Hematopoietic multipotent progenitor cell treated with erythropoietin and hydrocortisone succinate and interleukin-3 and kit ligand, for 6 days (in vitro differentiated cells): ENCODE measurements around the gene TMEM97.
A peak's percentile ranks its signal among the peaks of the same experiment; 100 is the strongest.
"Not testable (repeated sequence)": the region's sequence is repeated elsewhere in the genome, so short reads cannot be mapped to it uniquely, and the experiment has no call there.

Source experiments
- DNase-seq: peaks from one replicate; pipeline ENCODE4 v3.0.0-alpha.2; 2015

The TMEM97 gene

DNA sequence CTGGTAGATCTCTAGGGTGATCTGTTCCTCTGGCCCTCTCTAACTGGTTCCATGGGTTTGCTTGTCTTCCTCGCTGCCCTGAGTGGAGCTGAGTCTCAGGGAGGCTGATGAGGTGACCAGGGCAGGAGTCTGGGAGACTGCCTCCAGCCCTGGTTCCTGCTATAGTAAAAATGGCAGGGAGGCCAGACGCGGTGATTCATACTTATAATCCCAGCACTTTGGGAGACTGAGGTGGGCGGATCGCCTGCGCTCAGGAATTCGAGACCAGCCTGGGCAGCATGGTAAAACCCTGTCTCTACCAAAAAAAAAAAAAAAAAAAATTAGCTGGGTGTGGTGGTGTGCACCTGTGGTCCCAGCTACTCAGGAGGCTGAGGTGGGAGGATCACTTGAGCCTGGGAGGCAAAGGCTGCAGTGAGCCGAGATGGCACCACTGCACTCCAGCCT, 19.8 kb downstream of the TMEM97 start:
- DNase-seq, result not testable (repeated sequence)

DNA sequence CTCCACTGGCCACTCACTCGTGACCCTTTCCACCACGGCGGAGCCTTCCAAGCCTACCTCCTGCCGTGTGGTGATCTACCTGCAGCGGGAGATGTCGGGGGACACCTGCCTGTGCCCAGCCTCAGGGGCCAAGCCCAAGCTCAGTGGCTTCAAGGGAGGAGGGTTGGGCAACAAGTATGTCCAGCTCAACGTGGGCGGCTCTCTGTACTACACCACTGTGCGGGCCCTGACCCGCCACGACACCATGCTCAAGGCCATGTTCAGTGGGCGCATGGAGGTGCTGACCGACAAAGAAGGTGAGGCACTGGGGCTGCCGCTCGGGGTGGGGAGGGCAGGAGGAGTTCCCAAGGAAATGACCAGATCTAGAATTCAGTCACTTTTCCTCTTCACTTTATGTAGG, 20.4 kb downstream of the TMEM97 start:
- no peak for DNase-seq

GRCh38 chr17:28340374-28340773, 21.4 kb downstream of the TMEM97 start:
- DNase-seq, result no peak

DNA sequence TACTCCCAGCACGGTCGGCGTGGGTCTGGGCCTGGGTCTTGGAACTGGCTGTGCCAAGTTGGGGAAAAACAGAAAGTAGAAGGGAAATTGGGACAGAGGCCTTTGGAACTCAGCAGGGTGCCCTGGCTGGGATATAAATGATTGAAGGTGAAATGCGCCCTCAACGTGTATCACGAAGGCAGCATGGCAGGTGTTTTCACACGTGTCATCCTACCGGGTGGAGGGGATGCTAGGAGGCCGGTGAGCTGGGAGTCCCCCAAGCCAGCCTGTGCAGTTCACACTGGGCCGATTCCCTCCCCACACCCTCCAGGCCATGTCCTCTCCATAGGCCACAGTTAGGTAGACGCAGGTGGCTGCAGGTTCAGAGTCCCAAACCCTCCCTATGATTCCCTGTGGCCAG, 22.5 kb downstream of the TMEM97 start:
- DNase-seq, result no peak

- DNase-seq, result no peak
Measured at GRCh38 chr17:28342313-28342712, 23.3 kb downstream of the TMEM97 start.

DNA sequence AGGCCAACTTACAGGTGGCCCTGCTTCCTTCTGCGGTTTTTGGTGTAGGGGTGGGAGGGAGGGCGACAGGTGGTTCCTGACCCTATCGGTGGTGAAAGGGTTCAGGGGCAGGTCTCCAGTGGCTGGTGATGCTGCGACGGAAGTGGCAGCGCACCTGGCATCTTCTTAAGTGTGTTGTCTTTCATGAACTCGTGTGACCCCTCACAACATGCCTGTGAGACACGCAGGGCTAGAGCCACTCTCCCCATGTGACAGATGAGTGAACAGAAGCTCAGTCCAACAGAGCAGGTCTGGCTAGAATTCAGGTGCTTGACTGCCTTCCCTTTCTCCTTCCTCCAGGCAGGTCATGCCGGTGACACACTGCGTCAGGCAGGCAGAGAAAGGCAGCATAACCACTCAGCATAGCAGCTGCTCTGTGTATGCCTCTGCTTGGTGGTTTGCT, 24.5 kb downstream of the TMEM97 start:
- DNase-seq, result no peak

- no peak for DNase-seq
Measured at GRCh38 chr17:28344011-28344410, 25.0 kb downstream of the TMEM97 start.

- no peak for DNase-seq
Measured at GRCh38 chr17:28344435-28344901, 25.5 kb downstream of the TMEM97 start.

DNA sequence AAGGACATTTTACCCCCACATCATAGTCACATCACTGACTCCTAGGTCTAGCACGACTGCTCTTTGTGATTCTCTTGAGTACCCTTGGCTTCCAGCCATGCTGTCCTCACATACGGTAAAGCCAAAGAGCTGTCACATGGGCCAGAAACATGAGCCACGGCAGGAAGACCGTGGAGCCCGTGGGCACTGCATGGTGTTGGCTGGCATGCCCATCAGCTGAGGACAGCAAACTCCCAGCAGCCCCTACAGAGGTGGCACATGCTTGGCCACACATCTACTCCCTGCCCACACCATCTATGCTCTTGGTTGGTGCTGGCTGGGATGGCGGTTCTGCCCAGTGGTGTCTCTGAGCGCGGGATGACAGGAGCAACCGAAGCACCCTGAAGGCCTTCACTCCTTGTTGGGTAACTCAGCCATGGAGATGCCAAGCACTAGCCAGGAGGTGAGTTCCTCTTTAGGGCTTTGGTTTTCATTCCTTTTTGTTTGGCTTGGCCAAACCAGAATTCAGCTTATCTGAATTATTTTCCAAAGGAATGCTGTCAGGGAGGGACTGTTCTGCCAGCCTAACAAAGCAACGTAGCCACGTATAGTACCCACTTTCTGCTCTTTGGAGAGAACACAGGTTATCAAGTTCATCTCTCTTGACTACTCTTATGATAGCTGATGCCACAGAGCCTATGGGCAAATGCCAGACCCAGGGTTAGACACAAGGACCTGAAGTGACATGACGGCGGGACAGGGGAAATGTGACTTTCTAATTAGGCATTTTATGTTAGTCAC, 26.6 kb downstream of the TMEM97 start:
- DNase-seq, result no peak

DNA sequence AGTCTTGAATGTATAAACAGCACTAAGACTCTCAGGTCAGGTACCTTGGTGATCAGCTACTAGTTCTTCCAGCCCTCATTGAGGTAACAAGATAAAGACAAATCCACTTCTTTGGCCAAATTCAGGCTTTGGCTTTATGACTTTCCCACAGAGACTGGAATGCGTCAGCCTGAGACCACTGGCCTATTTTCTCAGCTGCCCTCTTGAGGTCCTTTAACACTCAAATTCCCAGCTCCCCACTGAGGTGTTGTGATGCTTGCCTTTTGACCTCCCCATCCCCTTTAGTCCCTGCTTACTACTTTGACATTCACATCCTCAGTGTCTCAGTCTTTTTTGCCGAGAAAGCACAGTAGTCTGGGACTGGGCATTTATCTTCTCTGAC, 27.2 kb downstream of the TMEM97 start:
- DNase-seq, result no peak

GRCh38 chr17:28346746-28347246, 27.8 kb downstream of the TMEM97 start:
- DNase-seq, result peak; percentile 41

GRCh38 chr17:28347261-28347891, 28.4 kb downstream of the TMEM97 start:
- no peak for DNase-seq

DNA sequence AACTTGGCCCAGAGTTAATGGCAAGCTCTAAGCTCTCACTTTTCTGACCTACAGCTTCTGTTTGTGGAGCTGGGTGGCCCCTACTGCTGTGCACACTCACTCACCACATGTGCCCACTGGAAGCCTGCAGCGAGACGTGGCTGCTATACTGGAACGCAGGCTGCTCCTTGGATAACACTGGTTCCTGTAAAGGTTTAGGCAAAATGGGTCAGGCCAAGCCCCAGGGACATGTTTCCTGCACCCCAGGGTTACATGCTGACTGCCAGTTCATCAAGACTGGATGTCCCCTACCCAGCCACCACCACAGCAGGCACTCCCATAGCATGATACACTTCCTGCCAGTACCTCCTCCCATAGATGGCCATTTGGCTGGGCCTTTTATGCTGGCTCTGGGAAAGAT, 30.0 kb downstream of the TMEM97 start:
- DNase-seq, result no peak

DNA sequence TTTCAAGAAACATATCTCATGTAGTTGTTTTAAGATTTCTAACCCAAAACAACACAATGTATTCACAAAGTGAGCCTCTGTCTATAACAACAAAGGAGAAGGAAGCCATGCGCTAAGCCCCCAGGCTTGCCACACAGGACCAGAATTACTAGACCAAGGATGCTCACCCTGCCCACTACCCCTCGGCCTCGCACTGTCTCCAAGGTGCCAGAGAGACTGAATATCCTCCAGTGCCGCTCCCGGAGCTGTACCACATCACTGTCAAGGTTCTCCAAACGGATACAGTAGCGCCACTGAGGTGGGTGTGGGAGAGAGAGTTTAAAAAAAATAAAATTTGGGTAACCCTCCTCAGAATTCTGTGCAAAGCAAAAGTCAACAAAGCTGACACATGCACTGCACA, 31.3 kb downstream of the TMEM97 start:
- DNase-seq, result no peak

GRCh38 chr17:28357061-28357900, 38.3 kb downstream of the TMEM97 start, which contains the start of gene POLDIP2:
TSS of gene POLDIP2 (minus strand) at chr17:28357527. CDS start at chr17:28357448, 79 bp downstream.
- peak; percentile 97 for DNase-seq

- DNase-seq, result no peak
Measured at GRCh38 chr17:28357901-28358197, 38.8 kb downstream of the TMEM97 start.

GRCh38 chr17:28363186-28363585, 44.2 kb downstream of the TMEM97 start:
- DNase-seq, result no peak

GRCh38 chr17:28363776-28364650, 45.0 kb downstream of the TMEM97 start:
- DNase-seq, result no peak

DNA sequence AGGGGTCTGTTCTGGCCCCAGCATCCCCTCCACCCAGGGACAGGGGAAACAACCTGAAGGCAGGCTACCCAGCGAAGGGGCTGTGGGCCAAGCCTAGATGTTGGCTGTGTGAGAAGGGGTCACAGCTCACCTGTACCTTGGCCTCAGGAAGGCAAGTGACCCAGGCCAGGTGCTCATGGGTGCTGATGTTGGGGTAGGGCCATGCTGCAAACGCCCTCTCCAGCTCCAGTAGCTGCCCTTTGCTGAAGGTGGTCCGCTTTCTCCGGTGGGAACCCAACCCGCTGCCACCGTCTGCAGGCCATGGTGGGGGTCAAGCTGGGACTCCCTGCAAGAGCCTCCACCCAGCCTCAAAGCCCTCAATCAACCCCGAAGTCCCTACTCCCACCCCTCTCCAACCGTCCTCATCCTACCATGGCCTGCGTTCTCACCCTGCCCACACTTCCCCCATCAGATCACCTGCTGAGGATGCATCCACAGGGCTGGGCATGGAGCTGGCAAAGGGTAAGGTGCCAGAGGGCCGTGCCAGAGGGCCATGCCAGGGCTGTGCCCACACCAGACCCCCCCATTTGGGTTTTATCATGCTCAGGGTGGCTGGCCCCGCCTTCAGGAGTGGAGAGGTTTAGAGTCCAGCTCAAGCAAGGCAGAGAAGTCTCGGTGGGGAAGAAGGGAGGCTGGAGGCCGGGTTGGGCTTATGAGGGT, 45.8 kb downstream of the TMEM97 start, which contains the start of gene SEBOX:
Gene SEBOX, minus strand, starts transcription at position 535 of the 699 bp plus-strand sequence. Its CDS starts 48 bp downstream, at position 487.
- DNase-seq, result no peak

GRCh38 chr17:28365487-28365886, 46.5 kb downstream of the TMEM97 start:
- DNase-seq, result no peak

DNA sequence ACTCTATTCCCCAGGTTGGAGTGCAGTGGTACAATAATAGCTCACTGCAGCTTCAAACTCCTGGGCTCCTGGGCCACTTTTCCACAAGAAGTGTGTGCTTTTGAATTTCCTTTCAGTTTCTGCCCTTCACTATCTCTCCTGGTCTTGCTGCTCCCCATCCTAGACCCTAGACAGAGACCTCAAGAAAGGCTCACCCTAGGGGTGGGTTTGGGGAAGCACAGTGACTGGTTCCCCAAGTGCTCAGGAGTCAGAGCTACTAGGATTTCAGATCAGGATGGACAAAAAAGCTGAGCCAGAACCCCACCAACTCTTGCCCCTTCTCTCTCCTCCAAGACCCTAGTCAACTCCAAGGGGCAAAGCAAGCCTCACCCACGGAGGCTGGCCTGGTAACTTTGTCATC, 47.6 kb downstream of the TMEM97 start:
- DNase-seq, result no peak
